Measurements from ENCODE around the gene PSMA4.
"Not testable (repeated sequence)": the region's sequence is repeated elsewhere in the genome, so short reads cannot be mapped to it uniquely, and the experiment has no call there.

Gene PSMA4

DNA sequence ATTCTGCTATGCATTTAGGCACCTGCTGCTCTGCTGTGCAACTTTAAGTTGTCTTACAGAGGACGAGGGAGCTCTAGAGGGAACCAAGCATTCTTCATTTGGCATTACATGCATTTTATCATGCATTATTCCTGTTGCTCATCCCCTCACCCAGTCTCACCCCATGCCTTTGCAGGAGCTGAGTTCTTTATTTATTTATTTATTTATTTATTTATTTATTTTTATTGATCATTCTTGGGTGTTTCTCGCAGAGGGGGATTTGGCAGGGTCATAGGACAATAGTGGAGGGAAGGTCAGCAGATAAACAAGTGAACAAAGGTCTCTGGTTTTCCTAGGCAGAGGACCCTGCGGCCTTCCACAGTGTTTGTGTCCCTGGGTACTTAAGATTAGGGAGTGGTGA is 20.2 kb upstream of the PSMA4 start:
- not testable (repeated sequence) for H2BK120ac ChIP-seq (ENCODE audit: low read depth, low read length); H2BK15ac ChIP-seq (ENCODE audit: low read depth, poor library complexity, severe bottlenecking); H3K79me1 ChIP-seq (replicated peaks; ENCODE audit: low read length, poor library complexity, severe bottlenecking); H4K8ac ChIP-seq (ENCODE audit: low read length); H3K4me2 ChIP-seq (ENCODE audit: low read length, poor library complexity, severe bottlenecking); H2AFZ ChIP-seq (ENCODE audit: low read depth, low read length); H3K4me3 ChIP-seq (ENCODE audit: insufficient read depth in 1 of 2, low read depth in 1 of 2, low read length in 2 of 2); H3K27me3 ChIP-seq (ENCODE audit: control insufficient read depth in 1 of 2, insufficient read depth in 1 of 2, low read length in 2 of 2); H3K27ac ChIP-seq (ENCODE audit: low read length, poor library complexity, severe bottlenecking); H2BK12ac ChIP-seq (ENCODE audit: low read length in 2 of 2); H2BK5ac ChIP-seq (ENCODE audit: low read depth, low read length, poor library complexity, severe bottlenecking); H3K9me3 ChIP-seq (ENCODE audit: control insufficient read depth, low read length); H3K9ac ChIP-seq (ENCODE audit: low read length); H3K36me3 ChIP-seq (ENCODE audit: control insufficient read depth in 1 of 2, insufficient read depth in 2 of 2, low read depth in 1 of 2, low read length in 2 of 2); H2AK5ac ChIP-seq (ENCODE audit: low read length, severe bottlenecking); H3K18ac ChIP-seq (ENCODE audit: low read depth in 1 of 2, low read length in 2 of 2); H3K23ac ChIP-seq (ENCODE audit: low read length in 2 of 2); H3K4ac ChIP-seq (ENCODE audit: low read depth in 1 of 2, low read length in 2 of 2); H4K91ac ChIP-seq (ENCODE audit: low read length); H3K4me1 ChIP-seq (ENCODE audit: control insufficient read depth, insufficient read depth, low read depth, low read length); H3K14ac ChIP-seq (ENCODE audit: low read length in 2 of 2); DNase-seq
- WGBS: 100% methylated on average over 1 of the region's 3 CpGs

DNA sequence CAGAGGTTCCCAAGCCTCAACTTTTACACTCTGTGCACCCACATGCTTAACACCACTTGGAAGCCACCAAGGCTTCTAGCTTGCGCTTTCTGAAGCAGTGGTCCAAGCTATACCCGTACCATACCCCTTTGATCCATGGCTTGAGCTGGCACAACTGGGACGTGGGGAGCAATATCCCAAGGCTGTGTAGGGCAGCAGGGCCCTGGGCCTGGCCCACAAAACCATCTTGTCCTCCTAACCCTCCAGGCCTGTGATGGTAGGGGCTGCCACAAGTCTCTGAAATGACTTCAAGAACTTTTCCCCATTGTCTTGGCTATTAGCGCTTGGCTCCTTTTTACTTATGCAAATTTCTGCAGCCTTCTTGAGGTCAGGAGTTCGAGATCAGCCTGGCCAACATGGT is 16.0 kb upstream of the PSMA4 start:
- Histone ChIP-seq H2BK12ac (ENCODE audit: low read length in 2 of 2) (no peak overlapping the region), H4K8ac (ENCODE audit: low read length) (no peak overlapping the region), H2BK120ac (ENCODE audit: low read depth, low read length) (no peak overlapping the region), H3K4me3 (ENCODE audit: insufficient read depth in 1 of 2, low read depth in 1 of 2, low read length in 2 of 2) (no peak overlapping the region), H3K79me1 (replicated peaks; ENCODE audit: low read length, poor library complexity, severe bottlenecking) (no peaks in the 10 kb centered on the region), H2AFZ (ENCODE audit: low read depth, low read length) (no peak overlapping the region), H3K9me3 (ENCODE audit: control insufficient read depth, low read length) (no peaks in the 10 kb centered on the region), H3K9ac (ENCODE audit: low read length) (no peak overlapping the region), H4K91ac (ENCODE audit: low read length) (no peak overlapping the region), H2BK15ac (ENCODE audit: low read depth, poor library complexity, severe bottlenecking) (no peak overlapping the region), H2BK5ac (ENCODE audit: low read depth, low read length, poor library complexity, severe bottlenecking) (no peak overlapping the region), H2AK5ac (ENCODE audit: low read length, severe bottlenecking) (no peak overlapping the region), H3K4ac (ENCODE audit: low read depth in 1 of 2, low read length in 2 of 2) (no peak overlapping the region), H3K27ac (ENCODE audit: low read length, poor library complexity, severe bottlenecking) (no peak overlapping the region), H3K4me2 (ENCODE audit: low read length, poor library complexity, severe bottlenecking) (no peak overlapping the region), H3K18ac (ENCODE audit: low read depth in 1 of 2, low read length in 2 of 2) (no peak overlapping the region), H3K14ac (ENCODE audit: low read length in 2 of 2) (no peak overlapping the region), H3K23ac (ENCODE audit: low read length in 2 of 2) (no peak overlapping the region), H3K4me1 (ENCODE audit: control insufficient read depth, insufficient read depth, low read depth, low read length) (no peaks in the 10 kb centered on the region), H3K36me3 (ENCODE audit: control insufficient read depth in 1 of 2, insufficient read depth in 2 of 2, low read depth in 1 of 2, low read length in 2 of 2) (no peaks in the 10 kb centered on the region), H3K27me3 (ENCODE audit: control insufficient read depth in 1 of 2, insufficient read depth in 1 of 2, low read length in 2 of 2) (no peaks in the 10 kb centered on the region)
- WGBS: 74% methylated on average over 5 of the region's 5 CpGs
- DNase-seq: no peak

DNA sequence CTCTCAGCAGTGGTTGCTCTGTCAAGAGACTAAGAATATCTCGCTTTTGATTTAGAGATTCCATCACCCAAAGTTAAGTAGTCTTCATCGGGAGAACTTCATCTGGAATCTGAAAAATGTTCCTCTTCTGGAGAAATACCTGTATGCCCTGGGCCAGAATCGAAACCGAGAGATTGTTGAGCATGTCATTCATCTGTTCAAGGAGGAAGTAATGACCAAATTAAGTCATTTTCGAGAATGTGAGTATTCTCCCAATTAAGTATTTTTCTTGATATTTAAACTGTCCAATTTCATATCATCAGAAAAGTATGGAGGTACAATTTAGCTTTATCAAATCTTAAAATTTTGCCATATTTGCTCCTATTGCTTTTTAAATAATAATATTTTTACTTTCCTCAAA is 12.9 kb upstream of the PSMA4 start:
- H3K36me3 ChIP-seq (ENCODE audit: control insufficient read depth in 1 of 2, insufficient read depth in 2 of 2, low read depth in 1 of 2, low read length in 2 of 2): no peaks in the 10 kb centered on the region
- H3K14ac ChIP-seq (ENCODE audit: low read length in 2 of 2): no peak overlapping the region
- no peak overlapping the region for H3K4me3 ChIP-seq (ENCODE audit: insufficient read depth in 1 of 2, low read depth in 1 of 2, low read length in 2 of 2)
- H3K27me3 ChIP-seq (ENCODE audit: control insufficient read depth in 1 of 2, insufficient read depth in 1 of 2, low read length in 2 of 2): no peaks in the 10 kb centered on the region
- no peaks in the 10 kb centered on the region for H3K9me3 ChIP-seq (ENCODE audit: control insufficient read depth, low read length)
- H2BK120ac ChIP-seq (ENCODE audit: low read depth, low read length): no peak overlapping the region
- H3K23ac ChIP-seq (ENCODE audit: low read length in 2 of 2): no peak overlapping the region
- no peak overlapping the region for H3K18ac ChIP-seq (ENCODE audit: low read depth in 1 of 2, low read length in 2 of 2)
- H3K79me1 ChIP-seq (replicated peaks; ENCODE audit: low read length, poor library complexity, severe bottlenecking): no peaks in the 10 kb centered on the region
- no peaks in the 10 kb centered on the region for H3K4me1 ChIP-seq (ENCODE audit: control insufficient read depth, insufficient read depth, low read depth, low read length)
- H2BK5ac ChIP-seq (ENCODE audit: low read depth, low read length, poor library complexity, severe bottlenecking): no peak overlapping the region
- no peak for DNase-seq
- no peak overlapping the region for H3K4me2 ChIP-seq (ENCODE audit: low read length, poor library complexity, severe bottlenecking)
- 91% methylated on average over 4 of the region's 5 CpGs for WGBS
- no peak overlapping the region for H2BK15ac ChIP-seq (ENCODE audit: low read depth, poor library complexity, severe bottlenecking)
- no peak overlapping the region for H2BK12ac ChIP-seq (ENCODE audit: low read length in 2 of 2)
- H2AK5ac ChIP-seq (ENCODE audit: low read length, severe bottlenecking): no peak overlapping the region
- no peak overlapping the region for H2AFZ ChIP-seq (ENCODE audit: low read depth, low read length)
- no peak overlapping the region for H3K9ac ChIP-seq (ENCODE audit: low read length)
- H4K91ac ChIP-seq (ENCODE audit: low read length): no peak overlapping the region
- H4K8ac ChIP-seq (ENCODE audit: low read length): no peak overlapping the region
- no peak overlapping the region for H3K4ac ChIP-seq (ENCODE audit: low read depth in 1 of 2, low read length in 2 of 2)
- no peak overlapping the region for H3K27ac ChIP-seq (ENCODE audit: low read length, poor library complexity, severe bottlenecking)

GRCh38 chr15:78533331-78533730 is 6.9 kb upstream of the PSMA4 start:
- Histone ChIP-seq H3K27me3 (ENCODE audit: control insufficient read depth in 1 of 2, insufficient read depth in 1 of 2, low read length in 2 of 2) (no peaks in the 10 kb centered on the region), H4K8ac (ENCODE audit: low read length) (no peak overlapping the region), H2BK15ac (ENCODE audit: low read depth, poor library complexity, severe bottlenecking) (no peak overlapping the region), H4K91ac (ENCODE audit: low read length) (no peak overlapping the region), H3K4me1 (ENCODE audit: control insufficient read depth, insufficient read depth, low read depth, low read length) (no peaks in the 10 kb centered on the region), H3K4me2 (ENCODE audit: low read length, poor library complexity, severe bottlenecking) (no peak overlapping the region), H3K9ac (ENCODE audit: low read length) (no peak overlapping the region), H3K9me3 (ENCODE audit: control insufficient read depth, low read length) (no peaks in the 10 kb centered on the region), H3K36me3 (ENCODE audit: control insufficient read depth in 1 of 2, insufficient read depth in 2 of 2, low read depth in 1 of 2, low read length in 2 of 2) (no peaks in the 10 kb centered on the region), H2BK12ac (ENCODE audit: low read length in 2 of 2) (no peak overlapping the region), H3K23ac (ENCODE audit: low read length in 2 of 2) (no peak overlapping the region), H3K4ac (ENCODE audit: low read depth in 1 of 2, low read length in 2 of 2) (no peak overlapping the region), H3K4me3 (ENCODE audit: insufficient read depth in 1 of 2, low read depth in 1 of 2, low read length in 2 of 2) (no peak overlapping the region), H2AFZ (ENCODE audit: low read depth, low read length) (no peak overlapping the region), H3K79me1 (replicated peaks; ENCODE audit: low read length, poor library complexity, severe bottlenecking) (no peaks in the 10 kb centered on the region), H3K18ac (ENCODE audit: low read depth in 1 of 2, low read length in 2 of 2) (no peak overlapping the region), H3K14ac (ENCODE audit: low read length in 2 of 2) (no peak overlapping the region), H2BK120ac (ENCODE audit: low read depth, low read length) (no peak overlapping the region), H3K27ac (ENCODE audit: low read length, poor library complexity, severe bottlenecking) (no peak overlapping the region), H2BK5ac (ENCODE audit: low read depth, low read length, poor library complexity, severe bottlenecking) (no peak overlapping the region), H2AK5ac (ENCODE audit: low read length, severe bottlenecking) (no peak overlapping the region)
- 85% methylated on average over 2 of the region's 2 CpGs for WGBS
- no peak for DNase-seq
